ENCODE data around the gene PKP1. TPM values are rescaled to one million over a fixed set of nuclear protein-coding genes. Genes with fewer than 3 reads are reported as not detected.

The PKP1 gene
- total RNA-seq, 1 experiment from 2014 or later, result 0.15 TPM

DNA sequence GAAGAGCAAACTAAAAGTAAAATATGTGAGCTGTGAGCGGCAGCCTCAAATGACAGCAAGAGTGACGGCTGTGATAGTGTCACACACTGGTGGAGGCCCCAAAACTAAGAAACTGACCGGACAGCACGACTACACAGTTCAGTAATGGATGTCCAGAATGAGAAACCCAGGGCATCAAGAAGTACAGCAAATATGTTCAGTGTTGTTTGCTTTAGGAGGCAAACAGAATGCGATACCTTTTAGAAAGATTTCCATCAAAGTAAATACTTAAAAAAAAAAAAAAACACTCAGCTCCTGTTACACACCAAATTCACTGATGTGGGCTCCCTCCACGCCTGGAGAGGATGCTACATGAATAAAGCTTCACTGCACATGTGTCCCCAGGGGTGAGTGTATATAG lies 1.1 kb upstream of the PKP1 start:
- DNase-seq (ENCODE audit: low read depth), result no peak

DNA sequence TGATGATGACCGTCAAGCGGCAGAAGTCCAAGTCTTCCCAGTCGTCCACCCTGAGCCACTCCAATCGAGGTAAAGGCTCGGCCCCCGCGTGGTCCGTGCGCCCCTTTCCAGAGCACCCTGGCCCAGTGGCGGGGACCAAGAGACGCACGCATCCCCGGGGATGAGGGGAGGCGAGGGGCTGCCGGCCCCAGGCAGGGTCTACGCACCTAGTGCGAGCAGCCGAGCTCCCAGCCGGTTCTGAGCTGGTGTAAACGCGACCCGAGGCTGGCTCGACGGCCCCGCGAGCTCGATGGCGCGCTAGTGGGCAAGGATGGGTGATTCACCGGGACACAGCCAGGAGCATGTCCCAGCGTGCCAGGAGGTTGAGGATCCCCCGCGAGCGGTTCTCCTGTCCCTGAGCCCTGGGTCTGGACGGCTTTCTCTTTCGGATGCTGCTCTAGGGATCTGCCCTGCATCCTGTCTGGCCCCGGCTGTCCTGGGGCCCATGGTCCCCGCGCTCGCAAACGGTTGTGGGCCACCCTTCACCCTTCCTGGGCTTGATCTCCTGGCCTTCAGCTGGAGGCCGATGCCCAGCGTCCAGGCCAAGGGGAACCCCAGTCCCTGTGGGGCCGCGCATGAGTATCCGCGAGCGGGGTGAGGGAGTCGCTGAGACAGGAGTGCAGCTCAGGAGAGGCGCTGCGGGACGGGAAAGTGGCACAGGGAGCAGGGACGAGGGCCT lies 689 bp downstream of the PKP1 start:
- no peak for DNase-seq (ENCODE audit: low read depth)

DNA sequence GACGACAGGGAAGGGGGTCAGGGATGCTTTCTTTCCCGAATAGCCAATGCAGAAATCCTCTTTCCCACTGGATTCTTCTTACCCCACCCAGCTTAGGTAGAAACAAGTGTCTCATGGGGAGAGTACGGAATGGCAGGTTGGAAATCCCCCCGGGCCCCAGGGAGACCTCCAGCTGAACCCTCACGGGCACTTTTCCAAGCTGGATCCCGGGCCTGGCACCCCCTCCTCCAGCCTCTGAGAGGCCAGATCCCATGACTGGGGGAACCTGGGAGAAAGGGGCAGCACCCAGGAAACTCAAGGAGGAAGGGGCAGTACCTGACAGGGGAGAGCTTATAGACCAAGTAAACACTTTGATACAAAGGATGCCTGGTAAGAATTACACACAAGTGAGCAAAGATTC lies 1.3 kb downstream of the PKP1 start:
- DNase-seq (ENCODE audit: low read depth), result no peak

DNA sequence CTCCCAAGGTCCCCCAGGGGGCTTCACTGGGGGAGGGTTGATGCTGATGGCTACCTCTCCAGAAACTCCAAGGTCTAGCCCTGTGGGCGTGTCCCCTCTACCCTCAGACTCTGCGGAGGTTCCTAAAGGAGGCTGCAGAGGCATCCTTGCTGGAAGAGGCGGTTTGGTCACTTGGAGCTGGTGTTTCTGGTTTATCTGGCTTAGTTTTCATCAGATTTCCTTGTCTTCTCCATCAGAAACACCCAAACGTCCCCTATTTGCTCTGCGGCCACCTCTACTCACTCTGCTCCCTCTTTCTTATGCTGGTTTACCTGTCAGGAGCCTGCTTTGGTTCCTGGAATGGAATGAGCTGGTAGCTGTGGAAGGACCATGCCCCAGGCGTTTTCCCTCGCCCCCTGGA lies 2.5 kb downstream of the PKP1 start:
- no peak for DNase-seq (ENCODE audit: low read depth)

DNA sequence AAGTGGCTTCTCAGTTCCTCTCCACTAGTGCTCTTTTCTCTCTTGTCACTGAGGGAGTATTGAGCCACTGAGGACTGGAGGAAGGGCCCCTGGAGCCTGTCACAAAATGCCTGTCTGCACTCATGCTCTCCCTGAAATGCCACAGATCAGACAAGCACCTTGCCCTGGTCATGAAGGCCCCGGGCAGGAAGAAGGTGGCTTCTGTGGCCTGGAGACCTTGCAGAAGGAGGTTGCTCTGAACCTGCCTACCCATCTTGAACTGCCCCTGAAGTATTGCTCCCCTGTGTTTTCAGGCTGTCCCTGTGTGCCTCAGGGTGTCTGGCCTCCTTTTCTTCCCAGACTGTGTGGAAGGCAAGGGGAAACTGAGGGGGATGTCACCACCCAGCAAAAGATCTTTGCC lies 3.1 kb downstream of the PKP1 start:
- DNase-seq (ENCODE audit: low read depth), result no peak

DNA sequence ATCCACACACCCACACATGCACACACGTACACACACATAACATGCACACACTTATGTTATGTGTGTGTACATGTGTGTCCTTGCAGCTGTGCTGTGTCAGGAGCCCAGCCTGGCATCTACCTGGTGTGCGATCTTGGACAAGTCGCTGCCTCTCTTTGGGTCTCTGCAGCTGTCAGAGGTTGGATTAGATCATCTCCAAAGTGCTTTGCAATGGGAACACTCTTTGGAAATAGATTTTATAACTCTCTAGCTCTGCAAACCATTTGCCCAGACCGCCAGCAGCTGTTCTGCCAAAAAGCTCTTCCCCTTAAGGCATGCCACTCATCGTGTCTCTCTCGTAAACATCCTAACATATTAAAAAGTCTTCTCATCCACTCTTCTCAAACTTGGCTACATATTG lies 4.7 kb downstream of the PKP1 start:
- DNase-seq (ENCODE audit: low read depth), result no peak

DNA sequence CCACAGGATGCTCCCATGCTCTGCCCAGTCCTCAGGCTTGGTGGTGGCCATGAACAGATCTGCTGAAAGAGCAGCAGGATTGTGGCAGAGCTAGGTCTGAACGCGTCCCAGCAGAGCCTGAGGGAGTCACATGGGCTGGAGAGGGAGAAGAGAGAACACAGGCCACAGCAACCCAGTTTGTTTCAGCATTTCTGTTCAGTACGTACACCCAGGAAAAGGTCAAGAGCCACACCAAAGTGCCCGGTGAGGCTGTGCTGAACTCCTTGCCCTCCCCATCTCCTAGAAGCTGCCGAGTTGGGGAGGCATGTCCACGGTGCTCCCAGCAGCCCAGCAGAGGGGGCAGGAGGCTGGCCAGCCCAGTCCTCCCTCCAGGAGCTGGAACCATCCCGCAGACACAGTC lies 5.5 kb downstream of the PKP1 start:
- DNase-seq (ENCODE audit: low read depth), result no peak

DNA sequence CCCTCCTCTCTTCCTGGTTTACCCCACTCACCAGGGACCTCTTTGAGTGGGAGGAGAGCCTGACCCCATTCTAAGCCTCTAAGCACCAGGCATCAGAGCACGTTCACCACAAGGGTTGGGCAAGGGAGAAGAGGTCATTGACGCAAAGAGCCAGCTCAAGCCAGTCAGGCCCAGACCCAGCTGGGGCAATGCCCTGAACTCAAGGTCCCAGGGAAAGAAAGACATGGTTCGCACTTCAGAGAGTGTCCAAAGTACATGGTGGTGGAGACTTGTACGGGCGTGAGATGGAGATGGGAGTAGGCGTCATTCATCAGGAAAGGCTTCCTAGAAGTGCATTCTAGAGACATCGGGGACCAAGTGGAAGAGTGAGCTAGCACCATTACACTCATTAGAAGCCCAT lies 7.2 kb downstream of the PKP1 start:
- DNase-seq (ENCODE audit: low read depth), result no peak

DNA sequence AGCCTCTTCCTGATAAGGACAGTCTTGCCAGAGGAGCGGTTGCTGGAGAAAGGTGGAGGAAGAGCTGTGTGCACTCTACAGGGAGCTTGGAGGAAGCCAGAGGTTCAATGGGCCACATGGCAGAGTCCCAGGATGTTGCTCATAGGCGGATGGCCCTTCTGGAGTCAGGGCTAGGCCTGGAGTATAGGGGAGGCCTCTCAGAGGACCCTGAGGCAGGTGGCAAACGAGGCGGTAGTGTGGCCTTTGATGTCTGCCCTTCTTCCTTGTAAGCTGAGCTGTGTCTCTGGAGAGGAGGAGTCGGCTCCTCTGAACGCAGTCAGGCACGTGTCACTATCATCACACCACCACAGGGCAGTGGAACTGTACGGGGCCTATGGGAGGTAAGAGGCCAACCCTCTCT lies 8.6 kb downstream of the PKP1 start:
- no peak for DNase-seq (ENCODE audit: low read depth)

DNA sequence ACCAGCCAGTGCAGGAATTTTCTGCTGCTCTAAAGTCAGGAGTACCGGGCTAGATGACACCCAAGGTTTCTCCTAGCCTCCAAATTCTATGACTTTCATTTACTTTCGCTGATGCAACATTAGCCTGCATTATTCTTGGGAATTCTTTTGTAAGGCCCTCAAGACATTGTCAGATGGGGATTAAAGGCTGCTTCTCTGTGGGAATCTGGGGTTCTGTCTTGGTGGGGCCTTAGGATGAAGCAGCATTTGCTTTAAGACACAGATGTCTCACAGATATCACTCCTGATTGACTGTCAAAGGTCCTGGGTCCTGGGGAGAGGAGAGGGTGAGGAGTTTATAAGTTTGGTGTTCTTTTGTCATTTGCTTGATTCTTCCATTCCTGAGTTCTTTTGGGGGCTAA lies 11.6 kb downstream of the PKP1 start:
- DNase-seq (ENCODE audit: low read depth), result no peak

DNA sequence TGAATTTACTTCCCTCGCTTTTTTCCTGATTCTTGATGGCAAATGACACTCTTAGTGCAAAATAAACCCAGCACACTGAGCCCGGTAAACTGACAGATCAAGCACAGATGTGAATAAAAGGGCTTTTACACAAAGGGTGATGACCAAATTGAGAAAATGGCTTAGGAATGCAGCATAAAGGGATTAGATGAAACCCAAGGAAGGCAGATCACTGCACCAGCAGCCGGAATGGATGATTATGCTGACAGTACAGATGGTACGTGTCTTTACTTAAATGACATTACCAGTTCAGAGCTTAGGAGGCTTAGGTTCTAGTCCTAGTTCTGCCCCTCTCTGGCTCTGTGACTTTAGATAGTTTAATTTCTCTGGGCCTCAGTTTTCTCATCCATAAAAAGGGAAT lies 12.0 kb downstream of the PKP1 start:
- no peak for DNase-seq (ENCODE audit: low read depth)

DNA sequence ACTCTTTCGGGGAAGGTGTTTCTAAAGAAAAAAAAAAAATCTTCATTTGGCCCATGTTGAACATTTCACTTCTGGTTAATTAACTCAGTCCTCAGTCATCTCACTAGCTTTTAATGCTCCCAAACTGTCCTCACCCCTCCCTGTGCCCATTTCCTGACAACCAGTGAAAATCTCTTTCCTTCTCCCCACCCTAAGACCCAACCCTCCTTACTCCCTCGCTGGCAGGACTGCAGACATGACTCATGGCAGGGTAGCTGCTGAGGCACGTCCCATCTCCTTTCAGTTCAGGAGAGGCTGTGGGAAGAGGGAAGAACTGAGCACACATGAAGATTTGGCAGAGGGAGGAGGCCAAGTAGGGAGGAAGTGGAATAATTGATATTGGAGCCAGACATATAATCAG lies 12.6 kb downstream of the PKP1 start:
- peak; percentile 78 for DNase-seq (ENCODE audit: low read depth)

DNA sequence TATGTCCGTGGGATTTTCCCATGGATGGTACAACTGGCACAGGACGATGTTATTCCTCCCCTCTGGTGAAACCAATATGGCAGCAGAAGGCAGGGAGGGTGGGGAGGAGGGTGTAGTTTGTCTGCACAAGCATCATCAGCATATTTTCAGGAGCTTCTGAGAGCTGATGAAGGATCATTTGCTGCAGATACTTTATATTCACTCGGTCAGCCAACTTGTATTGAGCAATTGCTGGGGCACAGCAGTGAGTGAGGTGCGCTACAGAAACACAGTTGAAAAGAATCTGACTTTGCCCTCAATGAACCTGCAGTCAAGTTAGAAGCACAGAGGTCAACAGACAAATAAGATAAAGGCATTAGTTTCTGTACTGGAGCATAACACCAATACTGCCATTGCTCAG lies 13.0 kb downstream of the PKP1 start:
- no peak for DNase-seq (ENCODE audit: low read depth)

DNA sequence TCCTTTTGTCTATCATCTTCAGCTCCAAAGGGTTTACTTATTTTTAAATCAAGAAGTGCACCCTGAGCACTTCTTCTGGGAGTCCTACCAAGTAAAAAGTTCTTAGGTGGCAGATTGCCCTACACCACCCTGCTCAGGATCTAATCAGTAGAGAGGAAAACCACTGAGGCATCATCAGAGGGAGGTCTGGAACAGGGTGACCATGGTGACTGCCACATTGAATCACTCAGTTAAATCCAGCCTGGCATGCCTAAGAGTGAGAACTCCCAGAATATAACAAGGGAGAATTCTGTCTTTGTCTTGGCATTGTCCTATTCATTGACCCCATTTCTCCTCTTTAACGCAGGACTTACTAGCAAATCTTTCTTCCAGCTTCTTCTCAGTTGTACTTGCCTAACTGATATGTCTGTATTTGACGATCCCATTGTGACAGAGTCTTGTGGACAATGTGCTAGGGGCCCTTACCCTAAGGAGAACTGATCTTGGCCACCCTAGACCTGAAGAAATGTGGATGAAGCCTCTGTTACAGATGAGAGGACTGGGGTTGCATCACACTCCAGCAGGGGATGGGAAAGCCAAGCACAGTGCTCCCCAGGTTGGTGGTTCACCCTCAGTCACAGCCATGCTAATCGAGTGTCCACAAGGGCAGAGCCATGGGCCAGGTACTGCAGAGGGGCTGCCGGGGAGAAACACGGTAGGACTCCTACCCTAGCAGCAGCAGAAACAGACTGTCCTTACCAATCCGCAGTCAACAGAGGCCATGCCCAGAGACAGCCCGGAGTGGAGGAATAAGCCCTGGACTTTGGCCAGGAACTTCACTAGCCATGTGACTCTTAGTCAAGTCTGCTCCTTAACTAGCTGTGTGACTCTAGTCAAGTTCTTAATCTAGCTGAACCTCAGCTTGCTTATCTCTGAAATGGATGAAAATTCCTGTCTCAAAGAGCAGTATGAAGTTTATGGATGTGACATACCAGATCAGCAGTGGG lies 15.4 kb downstream of the PKP1 start:
- DNase-seq (ENCODE audit: low read depth), result peak; percentile 28

DNA sequence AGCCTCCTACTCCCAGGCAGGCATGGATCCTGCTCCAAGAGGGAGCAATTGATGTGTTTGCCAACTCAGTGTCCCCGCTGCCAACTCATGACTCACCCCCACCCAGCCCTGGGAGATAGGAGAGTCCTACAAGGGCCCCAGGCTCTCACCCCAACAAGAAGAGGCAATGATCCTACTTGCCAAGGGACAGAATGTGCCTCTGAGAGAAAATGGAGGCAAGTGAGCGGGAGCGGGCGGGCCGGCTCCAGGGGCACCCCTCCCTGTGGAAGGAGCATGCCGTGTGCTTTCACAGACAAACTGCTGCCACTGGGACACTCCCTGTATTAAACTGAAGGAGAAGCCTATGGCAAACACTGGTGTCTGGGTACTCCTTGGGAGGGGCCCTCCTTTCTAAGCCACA lies 16.7 kb downstream of the PKP1 start:
- peak; percentile 82 for DNase-seq (ENCODE audit: low read depth)

DNA sequence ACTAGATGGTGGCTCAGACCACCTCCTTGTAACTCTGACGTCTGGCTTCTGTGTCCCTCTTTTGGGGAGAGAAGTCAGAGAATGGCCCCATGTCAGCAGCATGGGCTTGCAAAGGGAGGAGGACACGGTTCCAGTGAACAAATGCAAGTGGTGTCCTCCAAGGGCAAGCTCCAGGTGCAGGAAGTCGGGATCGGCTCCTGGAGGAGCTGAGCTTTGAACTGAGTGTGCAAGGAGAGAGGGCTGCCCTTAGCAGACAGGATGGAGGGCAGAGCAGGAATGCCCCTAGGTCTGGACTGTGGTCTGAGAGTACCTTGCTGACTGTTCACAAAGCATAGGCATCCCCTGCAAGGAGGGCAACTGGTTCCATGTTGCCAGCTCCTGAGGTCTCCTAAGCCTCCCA lies 17.3 kb downstream of the PKP1 start:
- no peak for DNase-seq (ENCODE audit: low read depth)

DNA sequence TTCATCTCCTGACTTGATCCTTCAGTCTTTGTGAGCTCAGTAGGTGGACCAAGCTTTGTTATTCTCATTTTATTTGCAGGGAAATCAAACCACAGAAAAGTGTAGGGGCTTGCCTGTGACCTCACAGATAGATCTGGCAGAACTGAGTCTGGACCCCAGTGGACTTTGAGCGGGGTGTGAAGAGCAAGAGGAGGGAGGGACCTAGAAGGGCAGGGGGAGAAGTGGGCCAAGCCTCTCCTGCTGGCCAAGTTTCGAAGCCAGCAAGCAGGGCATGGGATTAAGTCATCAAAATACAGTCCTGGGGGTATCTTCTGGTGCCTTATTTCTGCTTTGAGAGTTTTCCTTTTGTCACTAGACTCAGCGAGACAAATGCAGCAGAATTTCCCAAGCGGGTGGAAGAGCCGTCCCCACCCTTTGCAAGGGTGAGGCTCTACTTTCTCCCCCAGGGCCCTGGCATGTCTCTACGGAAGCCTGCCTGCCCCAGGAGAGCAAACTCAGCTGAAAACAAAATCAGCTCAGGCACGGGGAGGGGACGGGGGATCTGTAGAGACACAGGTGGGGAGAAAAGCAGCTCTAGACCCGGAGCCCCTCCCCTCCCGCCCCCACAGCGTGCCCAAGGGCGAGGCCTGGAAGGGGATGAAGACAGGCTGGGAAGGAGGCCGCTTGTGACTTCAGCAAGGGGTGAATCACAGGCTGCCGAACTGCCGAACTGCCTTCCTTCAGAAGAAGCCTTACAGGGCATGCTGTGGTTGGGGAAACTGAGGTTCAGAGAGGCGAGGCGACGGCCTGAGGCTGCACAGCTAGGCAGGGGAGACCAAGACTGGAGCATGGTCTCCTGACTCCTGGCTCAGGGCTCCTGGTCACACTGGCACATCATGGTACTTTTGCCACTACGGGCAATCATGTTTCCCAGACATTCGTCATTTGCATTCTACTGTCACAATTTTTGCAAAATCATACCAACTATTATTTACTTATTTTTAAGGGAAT lies 19.2 kb downstream of the PKP1 start:
- DNase-seq (ENCODE audit: low read depth), result no peak

DNA sequence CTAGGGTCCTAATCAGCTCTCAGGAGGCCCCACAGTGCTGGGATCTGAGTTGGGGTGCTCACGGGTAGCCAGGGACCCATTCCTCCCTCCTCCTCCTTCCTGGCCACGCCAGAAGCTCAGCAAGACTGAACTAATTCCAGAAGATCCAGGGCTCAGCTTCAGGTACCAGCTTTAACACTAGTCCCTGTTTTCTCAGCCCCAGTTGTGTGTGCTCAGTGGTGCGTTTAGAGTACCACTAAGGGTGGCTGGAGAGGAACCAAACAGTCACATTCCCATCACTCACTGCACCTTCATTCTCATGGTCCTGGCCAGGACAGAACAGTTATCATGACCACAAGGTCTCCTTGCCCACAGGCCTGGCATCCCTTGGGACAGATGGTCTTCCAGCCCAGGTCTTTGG lies 20.8 kb downstream of the PKP1 start:
- no peak for DNase-seq (ENCODE audit: low read depth)

DNA sequence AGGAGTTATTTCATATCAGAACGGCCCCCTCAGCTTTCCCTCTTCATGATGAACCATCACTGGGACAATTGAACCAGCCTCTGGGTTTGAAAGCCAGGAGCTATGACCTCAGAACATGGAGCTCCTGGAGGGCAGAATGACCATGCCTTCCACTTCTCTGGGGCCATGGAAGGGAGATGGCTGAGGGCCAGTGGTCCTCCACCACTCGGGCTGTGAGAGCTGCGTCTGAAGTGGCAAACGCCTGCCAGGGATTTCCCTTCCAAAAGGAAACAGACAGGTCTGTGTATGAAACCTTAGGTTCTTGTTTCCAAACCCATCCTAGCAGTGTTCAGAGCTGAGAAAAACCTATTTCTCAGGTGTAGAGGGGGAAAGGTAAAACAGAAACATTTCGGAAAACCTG lies 22.5 kb downstream of the PKP1 start:
- no peak for DNase-seq (ENCODE audit: low read depth)

DNA sequence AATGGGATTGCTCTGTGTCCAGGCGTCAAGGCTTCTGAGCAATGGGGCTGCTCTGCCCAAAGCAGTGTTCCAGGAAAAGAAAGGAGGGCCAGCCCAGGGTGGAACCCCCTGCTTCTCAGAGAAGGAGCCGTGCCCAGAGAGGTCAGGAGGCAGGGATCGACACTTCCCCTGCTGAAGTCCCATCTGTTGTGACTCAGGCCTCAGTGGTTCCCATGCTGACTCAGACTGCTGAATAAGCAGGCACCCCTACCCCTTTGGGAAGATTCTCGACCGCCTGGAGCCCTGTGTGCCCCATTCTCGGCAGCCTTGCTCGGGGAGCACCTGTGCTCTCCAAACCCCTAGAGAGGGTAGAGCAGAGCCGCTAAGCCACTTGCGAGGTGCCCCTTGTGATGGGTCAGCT lies 23.9 kb downstream of the PKP1 start:
- peak; percentile 57 for DNase-seq (ENCODE audit: low read depth)

DNA sequence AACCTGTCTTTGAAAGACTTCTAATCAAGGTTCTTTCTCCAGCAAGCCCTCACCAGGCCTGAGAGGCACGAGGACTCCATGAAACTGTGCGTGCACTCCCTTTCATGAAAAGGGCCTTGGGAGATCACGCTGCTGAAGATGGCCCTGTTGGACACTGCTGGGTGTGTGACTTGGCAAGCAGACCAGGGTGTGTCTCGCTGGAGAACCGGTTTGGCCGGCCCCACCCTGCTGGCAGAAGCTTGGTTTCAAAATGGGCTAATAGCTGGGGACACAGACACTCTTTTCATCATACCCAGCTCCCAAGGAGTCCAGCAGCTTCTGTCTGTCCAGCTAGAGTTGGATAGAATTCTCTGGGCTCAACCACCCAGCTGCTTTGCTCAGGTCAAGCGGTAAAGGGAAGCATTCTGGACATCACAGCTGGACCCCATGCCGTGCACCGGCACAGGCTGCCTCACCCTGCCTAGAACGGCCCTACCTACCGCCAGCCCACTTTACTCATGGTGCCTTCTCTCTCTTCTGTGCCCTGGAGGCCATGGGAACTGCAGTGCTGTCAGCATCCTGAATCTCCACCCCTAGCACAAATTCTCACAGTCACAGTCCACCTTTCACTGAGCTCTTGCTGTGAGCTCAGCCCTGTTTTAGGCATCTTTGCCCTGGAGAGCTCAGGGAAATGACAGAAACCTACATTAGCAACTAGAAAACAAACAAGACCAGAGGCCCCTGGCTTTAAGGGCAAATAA lies 24.6 kb downstream of the PKP1 start:
- DNase-seq (ENCODE audit: low read depth), result no peak
